Lower lobe of right lung (tissue), 2 donors: ENCODE data around the gene P2RY14. TPM values are rescaled to one million over a fixed set of nuclear protein-coding genes. Genes with fewer than 3 reads are reported as not detected.

ENCODE experiments used
- ATAC-seq, 2 donors: fragments of 200-7000 bp; cut with Tn5 transposase; one replicate each; pipeline ENCODE4 v1.9.1; 2020 to 2022; ENCODE audit warnings: mild to moderate bottlenecking in 2 of 2, moderate library complexity in 2 of 2
- DNase-seq: peaks from one replicate; pipeline ENCODE4 v3.0.0-alpha.2; 2020
- H3K27ac ChIP-seq: fragments of 200-600 bp; one replicate; pipeline ENCODE4 v1.8.0; 2022
- H3K27me3 ChIP-seq: fragments of 200-600 bp; one replicate; pipeline ENCODE4 v1.8.0; 2022; ENCODE audit warnings: low read depth
- H3K36me3 ChIP-seq: fragments of 200-600 bp; one replicate; pipeline ENCODE4 v1.8.0; 2022; ENCODE audit warnings: mild to moderate bottlenecking
- H3K4me1 ChIP-seq: fragments of 200-600 bp; one replicate; pipeline ENCODE4 v1.8.0; 2022
- H3K4me3 ChIP-seq: fragments of 200-600 bp; one replicate; pipeline ENCODE4 v1.8.0; 2022; ENCODE audit warnings: mild to moderate bottlenecking
- H3K9me3 ChIP-seq: fragments of 200-600 bp; one replicate; pipeline ENCODE4 v1.8.0; 2022
- CTCF ChIP-seq: fragments of 200-600 bp; IDR thresholded peaks from one replicate; pipeline ENCODE4 v1.8.0; 2022; ENCODE audit warnings: antibody characterized with exemption, mild to moderate bottlenecking
- intact Hi-C: fragments of 100-400 bp; cut with DNase I; formaldehyde crosslinking; loops from one replicate; pipeline ENCODE4 v1.11.0; 2022
- long read RNA-seq: library from polyadenylated mRNA; unstranded; transcript quantifications from one replicate; pipeline ENCODE4 v2.0.0, GENCODE V29; 2021
- total RNA-seq: library from RNA; stranded (reverse); fragmentation: NEBNext Ultra II Directional; extraction: Animal tissue kit (Norgen Biotek cat#: 25700); gene quantifications from one replicate; pipeline ENCODE4 v1.2.1, GENCODE V29; 2021
- donor health status: DM: no; HTN: yes; CAD: no; lungs with severe emphysema.

The P2RY14 gene
- 5.7 TPM for total RNA-seq
- long read RNA-seq, transcript P2RY14-202 (3 exons, 1,780 nt) = major isoform, 5 of 7 reads
- long read RNA-seq, partial matches to known transcripts = 0 of 7 reads
- long read RNA-seq, other reads (novel, unspliced or antisense) = 1 of 7 reads

GRCh38 chr3:151278230-151278629 lies at the start of gene P2RY14:
Gene P2RY14 (minus strand): TSS chr3:151278542. CDS start chr3:151214316, 64,226 bp downstream.
- Histone ChIP-seq H3K9me3 (no peaks in the 10 kb centered on the region), H3K27ac (no peak within 1 kb of the TSS), H3K4me1 (no peaks in the 10 kb centered on the region), H3K4me3 (no peak within 1 kb of the TSS), H3K27me3 (no peaks in the 10 kb centered on the region), H3K36me3 (no peaks in the 10 kb centered on the region)
- no peak for TF ChIP-seq CTCF
- DNase-seq (no peak), ATAC-seq (peak; percentile 68 to 76)
- intact Hi-C loops = loop anchor here (5.0 kb wide), 1 partner anchor 51 kb away; no protein-coding TSS in a partner anchor

- Histone ChIP-seq H3K4me1 (peaks cover 11% of the 10 kb centered on the region), H3K27ac (peak overlapping the region; percentile 59), H3K4me3 (peak overlapping the region; percentile 37), H3K36me3 (no peaks in the 10 kb centered on the region), H3K9me3 (no peaks in the 10 kb centered on the region), H3K27me3 (no peaks in the 10 kb centered on the region)
- ATAC-seq (peak in 1 of 2 donors; percentile 64), DNase-seq (no peak)
- intact Hi-C loops = no loop called here
- TF ChIP-seq CTCF = peak; percentile 60
Observed at GRCh38 chr3:151327571-151328198, 49.3 kb upstream of the P2RY14 start.

GRCh38 chr3:151322511-151322910 lies 44.2 kb upstream of the P2RY14 start:
- TF ChIP-seq CTCF = no peak
- ATAC-seq (peak in 1 of 2 donors; percentile 57), DNase-seq (no peak)
- Histone ChIP-seq H3K27ac (no peak overlapping the region), H3K4me1 (peaks cover 8% of the 10 kb centered on the region), H3K4me3 (no peak overlapping the region), H3K9me3 (no peaks in the 10 kb centered on the region), H3K27me3 (no peaks in the 10 kb centered on the region), H3K36me3 (no peaks in the 10 kb centered on the region)
- intact Hi-C loops = no loop called here

GRCh38 chr3:151321526-151321925 lies 43.2 kb upstream of the P2RY14 start:
- DNase-seq (no peak), ATAC-seq (no peak)
- Histone ChIP-seq H3K36me3 (no peaks in the 10 kb centered on the region), H3K27ac (no peak overlapping the region), H3K4me1 (peaks cover 4% of the 10 kb centered on the region), H3K4me3 (no peak overlapping the region), H3K27me3 (no peaks in the 10 kb centered on the region), H3K9me3 (no peaks in the 10 kb centered on the region)
- intact Hi-C loops = no loop called here
- no peak for TF ChIP-seq CTCF

GRCh38 chr3:151320131-151320530 lies 41.8 kb upstream of the P2RY14 start:
- Histone ChIP-seq H3K9me3 (no peaks in the 10 kb centered on the region), H3K4me3 (no peak overlapping the region), H3K27me3 (no peaks in the 10 kb centered on the region), H3K36me3 (no peaks in the 10 kb centered on the region), H3K4me1 (peaks cover 4% of the 10 kb centered on the region), H3K27ac (no peak overlapping the region)
- no peak for TF ChIP-seq CTCF
- intact Hi-C loops = no loop called here
- DNase-seq = no peak
- no peak for ATAC-seq
